ENCODE results near the gene MARCO.
"Not testable (repeated sequence)": the region's sequence is repeated elsewhere in the genome, so short reads cannot be mapped to it uniquely, and the experiment has no call there.

MARCO gene

GRCh38 chr2:119029297-119029696 lies 87.3 kb downstream of the MARCO start:
- no peak for DNase-seq (ENCODE audit: extremely low read depth in 1 of 2, low read depth in 1 of 2)

GRCh38 chr2:119037922-119038321 lies 95.9 kb downstream of the MARCO start:
- not testable (repeated sequence) for DNase-seq (ENCODE audit: extremely low read depth in 1 of 2, low read depth in 1 of 2)

GRCh38 chr2:119040730-119041129 lies 98.7 kb downstream of the MARCO start:
- no peak for DNase-seq (ENCODE audit: extremely low read depth in 1 of 2, low read depth in 1 of 2)
